Uterus (tissue), 4 donors: Measurements from ENCODE around the gene TEX10. TPM values are rescaled to one million over a fixed set of nuclear protein-coding genes. Genes with fewer than 3 reads are reported as not detected.

Experiments
- DNase-seq, 2 donors: peaks; one replicate each; pipeline ENCODE4 v3.0.0-alpha.2; 2019 to 2020
- H3K27ac ChIP-seq, 2 donors: fragments of 200-600 bp; sonication (generic); 1 replicate in 1 of 2; 2 replicates in 1 of 2; pipeline ENCODE4 v1.5.1; 2016 to 2018
- H3K27me3 ChIP-seq, 2 donors: fragments of 200-600 bp; sonication (generic); one replicate each; pipeline ENCODE4 v1.5.1; 2018 to 2019; ENCODE audit warnings: control low read depth in 1 of 2
- H3K36me3 ChIP-seq, 2 donors: fragments of 200-600 bp; sonication (generic); one replicate each; pipeline ENCODE4 v1.5.1; 2019; ENCODE audit warnings: control low read depth in 1 of 2
- H3K4me1 ChIP-seq, 2 donors: fragments of 200-600 bp; sonication (generic); one replicate each; pipeline ENCODE4 v1.5.1; 2018 to 2019; ENCODE audit warnings: control low read depth in 1 of 2
- H3K4me3 ChIP-seq, 2 donors: fragments of 200-600 bp; sonication (generic); 1 replicate in 1 of 2; 2 replicates in 1 of 2; pipeline ENCODE4 v1.5.1; 2018 to 2019; ENCODE audit warnings: mild to moderate bottlenecking in 1 of 2
- H3K9me3 ChIP-seq, 2 donors: fragments of 200-600 bp; sonication (generic); one replicate each; pipeline ENCODE4 v1.5.1; 2019; ENCODE audit warnings: control low read depth in 1 of 2
- POLR2A ChIP-seq, 2 donors: fragments of 450-650 bp; IDR thresholded peaks; one replicate each; pipeline ENCODE4 v1.6.1; 2016; ENCODE audit warnings: antibody characterized with exemption in 2 of 2, mild to moderate bottlenecking in 1 of 2, moderate library complexity in 1 of 2
- intact Hi-C: fragments of 100-400 bp; cut with DNase I; formaldehyde crosslinking; loops from one replicate; pipeline ENCODE4 v1.15.1; 2023; ENCODE audit warnings: low total_unique reads
- total RNA-seq, 4 donors: library from RNA; depleted of rRNA in 3 of 4; stranded (reverse); fragments of >200 nt in 3 of 4; gene quantifications; one replicate each; pipeline versions ENCODE4 v1.1.0 to v1.2.4, GENCODE V29; 2014 to 2023
- TF ChIP-seq, protein P1 (sequence below), 4 experiments: fragments of 200-600 bp in 2 of 4; fragments of 450-650 bp in 2 of 4; sonication (generic) in 2 of 4; IDR thresholded peaks; one replicate each; pipeline ENCODE4 v1.5.1; 2016 to 2019; ENCODE audit warnings: antibody characterized with exemption in 4 of 4, mild to moderate bottlenecking in 2 of 4, moderate library complexity in 1 of 4
- donor health status: DM: yes; HTN: yes; CAD: no.

TEX10 gene
- total RNA-seq, 4 donors from 2014 or later, result 17.9 to 48.0 (median 21.2) TPM

DNA sequence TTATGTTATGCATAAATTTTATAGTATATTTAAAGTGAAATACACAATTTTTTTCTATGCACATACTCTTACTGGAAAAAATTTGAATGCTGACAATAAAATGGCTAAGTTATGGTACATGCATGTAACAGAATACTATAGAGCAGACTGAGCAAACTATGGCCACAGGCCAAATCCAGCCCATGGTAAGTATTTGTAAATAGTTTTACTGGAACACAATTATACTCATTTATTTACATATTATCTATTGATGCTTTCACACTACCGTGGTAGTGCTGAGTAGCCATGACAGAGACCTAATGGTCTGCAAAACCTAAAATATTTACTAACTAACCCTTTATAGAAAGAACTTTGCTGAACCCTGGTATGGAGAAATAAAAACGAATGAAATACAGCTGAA is 45.7 kb downstream of the TEX10 start:
- no peak for DNase-seq
- intact Hi-C loops, result no loop called here
- Histone ChIP-seq H3K27ac (no peak overlapping the region), H3K36me3 (no peaks in the 10 kb centered on the region), H3K4me1 (no peaks in the 10 kb centered on the region), H3K4me3 (no peak overlapping the region), H3K27me3 (no peaks in the 10 kb centered on the region), H3K9me3 (no peaks in the 10 kb centered on the region)
- TF ChIP-seq POLR2A (IDR thresholded peaks at IDR 0.05), result no peak
- TF ChIP-seq, protein P1, sequence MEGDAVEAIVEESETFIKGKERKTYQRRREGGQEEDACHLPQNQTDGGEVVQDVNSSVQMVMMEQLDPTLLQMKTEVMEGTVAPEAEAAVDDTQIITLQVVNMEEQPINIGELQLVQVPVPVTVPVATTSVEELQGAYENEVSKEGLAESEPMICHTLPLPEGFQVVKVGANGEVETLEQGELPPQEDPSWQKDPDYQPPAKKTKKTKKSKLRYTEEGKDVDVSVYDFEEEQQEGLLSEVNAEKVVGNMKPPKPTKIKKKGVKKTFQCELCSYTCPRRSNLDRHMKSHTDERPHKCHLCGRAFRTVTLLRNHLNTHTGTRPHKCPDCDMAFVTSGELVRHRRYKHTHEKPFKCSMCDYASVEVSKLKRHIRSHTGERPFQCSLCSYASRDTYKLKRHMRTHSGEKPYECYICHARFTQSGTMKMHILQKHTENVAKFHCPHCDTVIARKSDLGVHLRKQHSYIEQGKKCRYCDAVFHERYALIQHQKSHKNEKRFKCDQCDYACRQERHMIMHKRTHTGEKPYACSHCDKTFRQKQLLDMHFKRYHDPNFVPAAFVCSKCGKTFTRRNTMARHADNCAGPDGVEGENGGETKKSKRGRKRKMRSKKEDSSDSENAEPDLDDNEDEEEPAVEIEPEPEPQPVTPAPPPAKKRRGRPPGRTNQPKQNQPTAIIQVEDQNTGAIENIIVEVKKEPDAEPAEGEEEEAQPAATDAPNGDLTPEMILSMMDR (IDR thresholded peaks at IDR 0.05), result no peak

DNA sequence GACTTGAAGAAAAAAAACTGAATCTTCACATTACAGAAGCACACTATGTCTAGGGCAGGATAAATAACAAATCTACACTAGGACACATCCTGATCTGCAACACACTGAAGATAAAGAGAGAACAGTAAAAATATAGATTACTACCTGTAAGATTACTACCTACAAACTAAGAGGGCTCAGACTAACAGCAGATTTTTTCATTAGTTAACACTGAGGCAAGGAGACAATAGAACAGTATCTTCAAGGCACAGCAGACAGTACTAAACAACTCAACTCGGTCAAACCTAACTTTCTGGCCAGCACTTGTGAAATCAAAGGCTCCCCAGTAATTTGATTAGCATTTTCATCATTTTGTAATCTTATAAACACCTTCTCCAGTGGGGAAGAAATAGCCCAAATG is 46.5 kb downstream of the TEX10 start:
- TF ChIP-seq POLR2A (IDR thresholded peaks at IDR 0.05), result no peak
- TF ChIP-seq, protein P1 (IDR thresholded peaks at IDR 0.05), result no peak
- no peak overlapping the region for H3K4me3 ChIP-seq
- no peak overlapping the region for H3K27ac ChIP-seq
- no peak for DNase-seq
- H3K36me3 ChIP-seq, result no peaks in the 10 kb centered on the region
- H3K27me3 ChIP-seq, result no peaks in the 10 kb centered on the region
- intact Hi-C loops, result no loop called here
- H3K4me1 ChIP-seq, result no peaks in the 10 kb centered on the region
- no peaks in the 10 kb centered on the region for H3K9me3 ChIP-seq

DNA sequence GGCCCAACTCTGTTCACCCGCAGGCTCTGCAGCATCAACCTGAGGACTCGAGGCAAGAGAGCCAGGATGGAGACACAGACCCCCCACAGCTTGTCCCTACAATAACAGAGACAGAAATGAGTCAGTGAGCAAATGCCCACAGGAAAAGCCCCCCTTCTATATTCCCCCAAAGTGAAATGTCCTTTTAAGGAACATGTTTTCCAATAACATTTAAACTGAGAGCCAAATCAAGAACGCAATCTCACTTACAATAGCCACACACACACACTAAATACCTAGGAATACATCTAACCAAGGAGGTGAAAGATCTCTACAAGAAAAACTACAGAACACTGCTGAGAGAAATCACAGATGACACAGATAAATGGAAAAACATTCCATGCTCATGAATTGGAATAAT is 49.0 kb downstream of the TEX10 start:
- Histone ChIP-seq H3K4me3 (no peak overlapping the region), H3K27ac (no peak overlapping the region), H3K4me1 (no peaks in the 10 kb centered on the region), H3K36me3 (no peaks in the 10 kb centered on the region), H3K9me3 (no peaks in the 10 kb centered on the region), H3K27me3 (no peaks in the 10 kb centered on the region)
- TF ChIP-seq, protein P1 (IDR thresholded peaks at IDR 0.05), result no peak
- no peak for TF ChIP-seq POLR2A (IDR thresholded peaks at IDR 0.05)
- intact Hi-C loops, result no loop called here
- no peak for DNase-seq

DNA sequence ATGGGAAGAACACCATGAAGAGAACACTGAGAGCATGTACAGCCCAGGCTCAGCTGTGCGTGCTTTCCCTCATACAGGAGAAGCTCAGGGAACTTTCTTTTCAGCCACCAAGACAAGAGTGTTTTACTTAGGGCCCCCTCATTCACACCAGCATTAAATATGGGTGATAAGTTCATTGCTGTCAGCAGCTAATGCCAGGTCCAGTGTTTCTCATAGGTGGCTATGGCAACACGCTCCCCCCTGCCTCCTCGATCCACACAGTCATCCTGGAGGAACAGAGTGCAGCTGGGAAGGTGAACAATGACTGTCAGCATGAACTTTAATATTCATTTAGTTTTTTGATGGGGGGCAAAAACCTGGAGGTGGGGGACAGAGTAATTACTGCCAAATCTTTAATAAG is 54.4 kb downstream of the TEX10 start:
- TF ChIP-seq, protein P1 (IDR thresholded peaks at IDR 0.05), result no peak
- no peak for TF ChIP-seq POLR2A (IDR thresholded peaks at IDR 0.05)
- Histone ChIP-seq H3K4me3 (no peak overlapping the region), H3K4me1 (no peaks in the 10 kb centered on the region), H3K27me3 (no peaks in the 10 kb centered on the region), H3K27ac (no peak overlapping the region), H3K9me3 (no peaks in the 10 kb centered on the region), H3K36me3 (no peaks in the 10 kb centered on the region)
- intact Hi-C loops, result no loop called here
- DNase-seq, result no peak

DNA sequence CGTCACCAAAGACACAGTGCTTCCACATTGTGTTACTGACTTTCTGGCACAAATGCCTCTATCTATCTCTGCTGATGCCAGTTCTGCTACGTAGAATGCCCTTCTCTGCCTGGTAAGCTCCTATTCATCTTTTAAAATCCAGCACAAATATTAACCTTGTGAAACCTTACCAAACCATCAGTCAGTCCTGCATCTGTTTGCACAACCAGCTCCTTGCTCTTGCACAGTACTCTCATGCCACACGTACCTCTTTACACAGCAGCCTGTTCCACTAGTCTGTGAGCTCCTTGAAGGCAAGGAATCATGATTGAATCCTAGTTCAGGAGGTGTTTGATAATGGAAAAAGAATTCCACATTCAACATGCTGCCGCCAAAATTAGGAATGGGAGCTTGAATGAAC is 56.3 kb downstream of the TEX10 start:
- Histone ChIP-seq H3K4me3 (no peak overlapping the region), H3K27me3 (no peaks in the 10 kb centered on the region), H3K27ac (no peak overlapping the region), H3K4me1 (no peaks in the 10 kb centered on the region), H3K9me3 (no peaks in the 10 kb centered on the region), H3K36me3 (no peaks in the 10 kb centered on the region)
- DNase-seq, result no peak
- intact Hi-C loops, result no loop called here
- no peak for TF ChIP-seq POLR2A (IDR thresholded peaks at IDR 0.05)
- TF ChIP-seq, protein P1 (IDR thresholded peaks at IDR 0.05), result no peak
